Endometrium (tissue), 2 donors: Measurements from ENCODE around the gene SKAP1.

ENCODE experiments used
- FAIRE-seq: peaks from 2 replicates; lab custom pipeline; 2012; peaks lifted over from hg19 to GRCh38; lab: Jason Lieb, UNC
- donor health status: control.
- donor health status: control.

The SKAP1 gene

GRCh38 chr17:48144231-48144630 is 285.8 kb downstream of the SKAP1 start:
- FAIRE-seq: no peak

- FAIRE-seq: no peak
Measured at GRCh38 chr17:48143629-48144028, 286.4 kb downstream of the SKAP1 start.

DNA sequence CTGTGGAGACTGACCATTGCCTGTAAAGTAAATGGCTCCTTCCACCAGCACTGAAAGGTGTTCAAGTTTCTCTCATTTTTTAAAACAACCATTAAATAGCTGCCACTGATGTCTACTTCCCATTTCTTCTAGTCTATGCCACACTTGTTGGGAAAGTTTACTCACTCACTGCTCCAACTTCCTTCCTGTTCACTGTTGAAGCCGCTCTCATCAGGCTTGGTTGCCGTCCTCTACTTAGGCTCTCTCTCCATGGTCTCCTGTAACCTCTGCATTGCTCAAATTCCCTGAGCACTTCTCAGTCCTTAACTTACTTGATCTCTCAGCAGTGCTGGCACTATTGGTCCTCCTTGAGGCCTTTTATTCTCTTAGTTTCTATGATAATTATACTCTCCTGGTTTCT is 290.1 kb downstream of the SKAP1 start:
- no peak for FAIRE-seq

DNA sequence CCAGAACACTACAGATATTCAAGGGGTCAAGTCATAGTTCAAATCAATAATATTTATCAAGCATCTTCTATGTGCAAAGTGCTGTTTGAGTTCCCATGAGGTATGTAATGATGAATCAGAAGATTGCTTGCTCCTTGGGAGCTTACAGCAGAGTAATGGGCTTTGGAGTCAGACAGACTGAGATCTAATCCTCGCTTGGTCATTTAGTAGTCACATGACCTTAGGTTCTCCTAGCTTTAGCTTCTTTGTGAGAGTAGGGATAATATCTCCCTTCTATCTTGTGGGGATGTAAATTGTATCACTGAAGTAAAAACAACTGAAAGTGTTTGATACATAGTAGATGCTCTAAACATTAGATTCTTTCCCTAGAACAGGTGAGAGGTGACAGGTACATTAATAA is 292.4 kb downstream of the SKAP1 start:
- FAIRE-seq: no peak

DNA sequence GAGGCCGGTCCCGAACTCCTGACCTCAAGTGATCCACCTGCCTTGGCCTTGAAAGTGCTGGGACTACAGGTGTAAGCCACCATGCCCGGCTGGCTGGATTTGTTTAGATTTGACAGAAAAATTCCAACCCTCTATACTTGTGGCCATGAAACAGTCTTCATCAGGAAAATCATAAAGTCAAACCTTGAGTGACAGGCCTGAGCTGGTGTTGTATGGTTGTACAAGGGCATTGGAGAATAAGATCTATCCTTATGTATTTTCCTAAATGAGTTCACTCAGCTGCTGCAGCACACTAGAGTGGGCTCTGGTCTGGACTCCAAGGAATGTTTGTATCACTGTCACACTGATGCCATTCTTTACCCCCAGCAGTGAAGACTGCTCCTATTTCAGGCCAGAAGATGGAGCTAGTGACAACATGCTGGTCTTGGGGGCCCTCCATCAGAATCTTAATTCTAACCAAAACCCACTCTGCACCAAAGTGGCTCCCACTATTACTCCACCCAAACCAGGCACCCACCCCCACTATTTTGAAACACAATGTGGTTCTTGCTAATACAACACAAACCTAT is 295.0 kb downstream of the SKAP1 start:
- FAIRE-seq: no peak

DNA sequence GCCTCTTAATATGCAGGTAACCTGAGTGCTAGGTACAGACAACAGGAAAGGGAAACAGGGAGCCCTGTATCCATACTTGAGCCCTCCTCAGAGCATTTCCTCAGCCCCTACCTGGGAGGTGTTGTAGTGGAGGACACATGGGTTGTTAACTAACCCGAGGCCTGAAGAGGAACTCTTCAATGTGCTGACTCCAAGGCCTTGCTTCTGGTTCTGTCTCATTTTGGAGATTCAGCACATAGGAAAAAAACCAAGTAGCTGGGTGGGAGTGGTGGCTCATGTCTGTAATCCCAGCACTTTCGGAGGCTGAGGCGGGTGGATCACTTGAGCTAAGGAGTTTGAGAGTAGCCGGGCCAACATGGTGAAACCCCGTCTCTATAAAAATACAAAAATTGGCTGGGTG is 297.6 kb downstream of the SKAP1 start:
- FAIRE-seq: no peak

DNA sequence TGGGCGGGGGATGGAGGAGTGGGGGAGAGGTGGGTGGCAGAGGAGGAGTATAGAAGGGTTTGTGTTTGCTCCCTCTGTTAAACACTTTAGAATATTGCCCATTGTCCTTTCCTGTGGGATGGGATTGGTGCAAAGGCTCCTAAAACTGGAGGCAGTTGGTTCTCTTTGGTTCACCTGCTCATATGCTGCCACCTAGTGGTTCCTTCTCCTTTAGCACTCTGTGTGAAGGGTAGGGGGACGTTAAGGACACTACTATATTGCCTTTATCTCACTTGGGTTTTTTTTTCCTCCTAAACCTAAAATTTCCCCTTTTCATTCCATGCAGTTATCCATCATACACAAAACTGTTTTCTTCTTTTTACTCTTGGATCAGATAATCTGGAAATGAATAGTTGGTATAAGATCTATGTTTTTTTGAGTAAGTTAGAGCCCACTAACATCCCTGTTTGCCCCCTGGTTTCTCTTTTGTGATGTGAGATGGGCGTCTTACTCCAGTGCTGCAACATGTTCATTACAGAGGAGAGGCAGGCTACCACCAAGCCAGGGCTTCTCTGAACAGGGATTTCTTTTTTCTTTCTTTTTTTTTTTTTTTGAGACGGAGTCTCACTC is 298.7 kb downstream of the SKAP1 start:
- no peak for FAIRE-seq

DNA sequence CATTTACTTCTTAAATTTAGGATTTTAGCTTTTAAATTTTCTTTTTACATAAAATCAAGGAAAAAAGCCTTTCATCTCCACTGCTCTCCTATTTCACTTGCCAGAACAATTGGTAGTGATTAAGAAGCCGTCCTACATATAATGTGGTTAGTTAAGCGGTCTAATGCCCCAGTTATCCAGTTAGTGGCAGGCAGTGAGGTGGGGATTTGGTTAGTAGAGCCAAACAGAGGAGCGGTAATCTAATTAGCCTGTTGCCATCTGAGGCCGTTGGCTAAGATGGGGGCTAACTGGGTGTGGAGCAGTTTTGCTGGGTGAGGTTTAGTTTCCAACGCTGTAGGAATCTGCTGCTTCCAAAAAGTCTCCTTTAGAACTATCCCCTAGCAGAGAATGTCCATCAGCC is 300.0 kb downstream of the SKAP1 start:
- no peak for FAIRE-seq

GRCh38 chr17:48128400-48128799 is 301.6 kb downstream of the SKAP1 start:
- FAIRE-seq: no peak

DNA sequence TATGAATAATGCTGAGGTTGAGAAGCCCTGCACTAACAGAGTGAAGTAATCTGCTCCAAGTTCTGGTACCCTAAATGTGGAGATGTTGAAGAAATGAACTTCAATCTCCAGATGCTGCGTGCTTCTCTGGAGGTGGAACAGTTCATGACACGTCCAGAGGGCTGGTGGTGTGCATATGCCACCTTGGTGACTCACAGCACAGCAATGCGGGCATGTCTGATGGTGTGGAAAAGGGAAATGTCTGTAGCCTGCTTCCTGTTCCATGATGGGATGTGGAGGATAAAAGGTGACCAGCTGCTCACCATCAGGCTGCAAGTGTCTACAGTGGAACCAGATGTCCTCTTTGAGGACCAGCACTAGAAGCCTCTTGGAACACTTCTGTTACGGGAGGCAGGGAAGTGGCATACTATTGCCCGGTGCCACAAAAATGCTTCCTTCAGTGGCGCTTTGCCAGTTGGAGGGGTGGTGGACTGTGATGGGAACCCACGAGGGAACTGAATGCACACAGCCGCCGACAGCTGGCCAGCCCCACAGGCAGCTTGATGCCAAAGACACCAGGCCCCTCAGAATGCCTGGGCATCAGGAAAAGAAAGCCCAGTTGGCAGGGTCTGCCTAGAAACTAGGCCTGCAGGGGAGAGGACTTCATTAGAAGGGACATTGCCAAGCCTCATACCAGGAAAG is 302.5 kb downstream of the SKAP1 start:
- FAIRE-seq: no peak

DNA sequence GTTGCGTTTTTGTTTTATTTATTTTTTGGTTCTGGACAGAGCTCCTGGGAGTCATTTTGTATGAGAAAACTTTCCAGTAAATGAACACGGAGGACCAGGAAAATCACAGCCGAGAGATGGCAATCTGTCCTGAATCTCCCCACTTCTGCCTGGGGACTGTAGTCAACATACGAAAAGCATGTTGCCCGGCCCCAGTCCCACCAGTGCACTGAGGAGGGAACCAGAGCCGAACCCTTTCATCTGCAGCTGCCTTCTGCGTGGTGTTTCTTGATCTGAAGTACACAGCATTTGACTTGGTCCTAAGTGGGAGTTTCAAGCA is 303.5 kb downstream of the SKAP1 start:
- no peak for FAIRE-seq

DNA sequence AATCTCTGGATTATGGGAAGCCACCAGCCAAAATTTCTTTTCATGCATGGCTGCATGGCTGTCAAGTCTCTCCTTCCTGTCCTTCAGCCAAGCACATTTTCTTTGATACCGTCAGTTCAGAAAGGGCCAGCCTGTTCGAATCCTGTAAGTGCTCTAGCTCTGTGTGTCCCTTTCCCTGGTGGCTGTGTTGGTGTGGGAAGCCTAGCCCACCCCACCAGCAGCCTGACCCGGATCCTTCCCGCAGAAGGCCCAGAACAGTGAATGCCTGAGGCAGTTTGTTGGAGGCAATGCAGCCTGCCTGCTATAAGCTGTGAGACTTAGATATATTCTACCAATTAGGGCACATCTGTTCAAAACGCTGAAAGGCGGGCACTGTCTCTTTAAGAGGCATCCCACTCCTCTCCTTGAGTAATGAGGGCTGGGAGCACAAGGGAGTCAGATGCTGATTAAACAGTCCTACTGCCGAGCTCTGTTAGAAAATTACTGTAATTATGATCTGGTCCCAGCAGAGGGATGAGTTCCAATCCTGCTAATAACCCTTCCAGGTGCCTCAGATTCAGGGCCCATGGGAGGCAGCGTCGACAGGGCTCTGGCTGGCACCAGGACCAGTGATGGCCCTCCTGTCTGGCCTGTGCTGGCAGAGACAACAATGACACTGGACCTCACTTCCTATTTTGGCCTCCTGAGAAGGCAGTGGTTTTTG is 304.0 kb downstream of the SKAP1 start:
- FAIRE-seq: no peak

DNA sequence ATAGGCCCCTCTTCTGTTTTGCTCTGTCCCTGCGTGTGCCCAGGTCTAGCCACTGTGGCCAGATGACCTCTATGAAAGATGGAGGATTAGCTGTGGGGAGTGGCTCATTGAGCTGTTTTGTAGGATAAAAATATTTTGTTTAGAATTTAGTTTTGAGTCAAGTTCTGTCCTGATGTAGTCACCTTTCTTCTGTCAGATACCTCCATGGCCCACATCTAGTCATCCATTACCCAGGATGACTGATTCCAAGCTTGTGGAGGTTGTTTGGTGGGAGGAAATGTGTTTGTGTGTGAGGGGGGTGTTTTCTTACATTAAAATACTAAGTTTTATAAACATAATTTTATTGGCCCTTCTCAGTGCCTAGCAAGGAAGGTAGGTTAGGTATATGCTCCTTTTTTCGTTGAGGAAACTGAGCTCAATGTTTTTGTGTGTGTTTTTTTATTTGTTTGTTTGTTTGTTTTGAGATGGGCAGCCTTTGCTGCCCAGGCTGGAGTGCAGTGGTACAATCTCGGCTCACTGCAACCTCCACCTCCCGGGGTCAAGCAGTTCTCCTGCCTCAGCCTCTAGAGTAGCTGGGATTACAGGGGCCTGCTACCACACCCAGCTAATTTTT is 306.1 kb downstream of the SKAP1 start:
- no peak for FAIRE-seq

- no peak for FAIRE-seq
Measured at GRCh38 chr17:48123111-48123510, 306.9 kb downstream of the SKAP1 start.

GRCh38 chr17:48122665-48123045 is 307.4 kb downstream of the SKAP1 start:
- FAIRE-seq: no peak

DNA sequence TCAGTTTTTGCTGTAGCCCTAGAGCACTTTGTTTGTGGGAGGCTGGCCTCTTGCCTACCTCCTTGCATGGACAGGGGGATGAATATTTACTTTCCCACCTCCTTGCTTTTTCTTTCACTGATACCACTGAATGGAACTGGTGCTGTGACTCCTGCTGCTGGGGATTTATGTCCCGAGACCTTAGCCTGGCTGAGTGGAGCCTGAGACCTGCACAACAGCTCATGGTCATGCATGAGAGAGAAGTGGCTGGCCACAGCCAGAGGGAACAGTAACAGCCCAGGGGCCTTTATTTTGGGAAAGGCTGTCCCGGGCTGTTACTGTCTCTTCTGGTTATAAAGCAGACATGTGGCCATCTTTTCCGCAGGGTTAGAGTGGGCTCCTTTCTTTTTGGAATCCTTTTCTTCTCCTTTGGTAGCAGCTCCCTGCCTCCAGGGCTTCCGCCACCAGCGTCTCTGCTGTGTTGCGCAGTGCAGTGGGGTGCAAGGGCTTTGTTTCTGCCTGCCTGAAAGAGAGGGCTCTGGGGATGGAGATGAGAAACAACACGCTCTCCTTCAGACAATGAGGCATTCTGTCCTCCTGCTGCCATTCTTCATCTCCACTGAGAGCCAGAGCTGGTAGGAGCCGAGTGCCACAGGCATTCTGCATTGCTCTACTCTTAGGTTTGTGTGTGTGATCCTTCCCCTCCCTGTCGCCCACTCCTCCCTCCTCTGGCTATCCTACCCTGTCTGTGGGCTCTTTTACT is 307.9 kb downstream of the SKAP1 start:
- no peak for FAIRE-seq

DNA sequence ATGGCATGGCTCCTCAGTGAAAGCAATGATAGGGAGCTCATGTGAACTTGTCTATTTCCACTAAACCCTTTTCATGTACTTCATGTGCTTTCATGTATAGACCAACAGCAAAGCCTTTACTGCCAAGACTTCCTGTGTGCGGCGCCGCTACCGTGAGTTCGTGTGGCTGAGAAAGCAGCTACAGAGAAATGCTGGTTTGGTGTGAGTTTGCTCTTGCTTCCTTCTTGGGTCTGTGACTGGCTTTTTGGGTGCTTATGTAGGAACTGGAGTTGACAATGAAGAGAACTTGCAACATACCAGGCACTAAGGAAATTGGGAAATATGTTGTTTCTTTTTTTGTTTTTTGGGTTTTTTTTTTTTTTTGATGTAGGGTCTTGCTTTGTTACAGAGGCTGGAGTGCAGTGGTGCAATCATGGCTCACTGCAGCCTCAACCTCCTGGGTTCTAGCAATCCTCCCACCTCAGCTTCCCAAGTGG is 316.8 kb downstream of the SKAP1 start:
- FAIRE-seq: no peak

- no peak for FAIRE-seq
Measured at GRCh38 chr17:48111937-48112241, 318.1 kb downstream of the SKAP1 start.

DNA sequence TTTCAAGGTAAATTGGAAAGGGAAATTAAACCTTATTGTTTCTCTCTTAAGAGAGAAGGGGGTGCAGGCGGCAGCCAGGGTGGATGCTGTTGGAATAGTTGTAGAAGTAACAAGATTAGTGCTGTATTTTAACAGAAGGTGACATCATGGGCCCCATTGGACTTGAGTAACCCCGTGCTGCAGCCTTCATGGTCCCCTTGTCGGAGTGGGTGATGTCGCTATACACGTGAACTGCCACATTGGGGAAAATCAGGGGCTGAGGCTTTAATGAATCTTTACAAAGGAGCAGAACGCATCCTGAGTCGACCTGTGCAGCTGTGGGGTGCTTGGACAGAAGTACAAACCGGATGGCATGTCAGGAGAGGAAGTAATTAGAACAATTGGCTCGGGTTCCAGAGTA is 319.3 kb downstream of the SKAP1 start:
- FAIRE-seq: no peak

DNA sequence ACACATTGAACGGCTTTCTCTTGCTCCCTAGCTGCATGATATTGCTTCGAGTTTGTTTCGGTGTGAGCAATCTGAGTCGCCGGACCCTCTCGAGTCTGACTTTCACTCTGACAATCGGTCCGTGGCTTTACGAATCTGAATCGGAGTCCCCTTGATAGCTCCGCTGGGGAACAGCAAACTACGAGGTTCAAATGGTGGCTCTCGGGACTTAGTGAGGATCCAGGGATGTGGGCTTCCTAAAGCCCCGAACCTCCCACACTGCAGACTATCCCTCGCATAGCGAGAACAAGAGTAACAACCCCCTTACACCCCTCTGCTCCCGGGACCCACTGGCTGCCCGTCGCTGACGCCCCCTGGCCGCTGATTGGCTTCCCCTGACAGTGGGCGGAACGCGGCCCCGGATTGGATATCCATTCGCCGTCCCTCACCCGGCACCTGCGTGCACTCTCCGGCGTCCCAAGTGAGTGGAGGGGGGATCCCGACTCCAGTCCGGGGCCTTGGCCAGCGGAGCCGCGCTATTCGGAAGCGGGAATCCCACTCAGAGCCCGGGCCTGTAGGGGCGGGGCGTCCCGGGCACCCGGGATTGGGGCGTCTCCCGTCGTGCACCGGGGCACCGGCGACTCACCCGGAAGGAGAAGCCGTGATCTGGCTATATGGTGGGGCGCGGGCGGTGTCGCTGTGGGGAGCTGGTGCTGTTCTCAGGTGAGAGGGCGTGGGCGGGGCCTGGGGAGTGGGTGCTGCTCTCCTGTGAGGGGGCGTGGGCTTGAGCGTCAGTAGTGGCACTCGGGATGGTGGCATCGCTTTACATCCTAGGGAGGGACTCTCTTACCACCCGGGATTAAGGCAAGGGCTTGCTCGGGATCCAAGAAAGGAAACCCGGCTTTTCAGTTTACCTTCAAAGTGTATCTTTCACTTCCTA is 322.6 kb downstream of the SKAP1 start, which contains the start of gene SNX11:
Gene SNX11 (plus strand): TSS at position 630 of the 919 bp plus-strand sequence. CDS start 4,278 bp downstream, outside the sequence.
- FAIRE-seq: no peak

DNA sequence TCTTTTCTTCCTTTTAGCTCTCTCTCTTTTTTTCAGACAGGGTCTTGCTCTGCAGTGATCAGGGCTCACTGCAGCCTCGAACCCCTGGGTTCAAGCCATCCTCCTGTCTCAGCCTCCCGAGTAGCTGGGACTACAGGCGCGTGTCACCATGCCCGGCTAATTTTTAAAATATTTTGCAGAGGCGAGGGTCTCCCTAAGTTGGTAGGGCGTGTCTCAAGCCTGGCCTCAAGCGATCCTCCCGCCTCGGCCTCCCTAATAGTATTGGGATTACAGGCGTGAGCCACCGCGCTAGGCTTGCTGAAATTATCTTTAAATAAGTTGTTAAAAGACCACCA is 323.2 kb downstream of the SKAP1 start:
- FAIRE-seq: no peak
